ENCODE measurements around the gene SPATA3. TPM values are rescaled to one million over a fixed set of nuclear protein-coding genes. Genes with fewer than 3 reads are reported as not detected.
A peak's percentile ranks its signal among the peaks of the same experiment; 100 is the strongest.
"Not testable (repeated sequence)": the region's sequence is repeated elsewhere in the genome, so short reads cannot be mapped to it uniquely, and the experiment has no call there.

The SPATA3 gene
- total RNA-seq, 1 experiment from 2014 or later: not detected

DNA sequence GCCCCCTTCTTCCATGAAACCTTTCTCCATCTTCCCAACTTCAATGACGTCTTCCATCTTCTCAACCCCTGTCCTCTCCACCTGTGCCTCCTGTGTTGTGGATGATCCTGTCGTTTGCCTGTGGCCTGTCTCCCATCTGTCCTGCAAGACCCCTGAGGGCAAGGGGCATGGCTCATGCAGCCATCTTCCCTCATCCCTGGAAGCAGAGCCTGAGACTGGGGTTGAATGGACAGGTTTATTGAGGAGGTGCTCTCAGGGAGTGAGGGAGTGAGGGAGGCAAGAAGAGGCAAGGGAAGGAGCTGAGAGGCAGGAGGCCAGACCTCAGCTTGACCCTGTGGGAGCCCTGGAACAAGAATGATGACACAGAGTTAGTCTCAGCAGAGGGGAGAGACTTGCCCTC lies 7.3 kb downstream of the SPATA3 start:
- no TSS peak for BruUV-seq (replicated peaks)
- peaks cover 9% of the 10 kb centered on the region for H3K9me3 Mint-ChIP-seq (ENCODE audit: low read depth, unreplicated experiment)
- H3K27me3 Mint-ChIP-seq (ENCODE audit: unreplicated experiment): peaks cover 92% of the 10 kb centered on the region
- DNase-seq: no peak
- no peak overlapping the region for H3K4me3 Mint-ChIP-seq (ENCODE audit: low read depth, unreplicated experiment)
- TF ChIP-seq, protein P1, sequence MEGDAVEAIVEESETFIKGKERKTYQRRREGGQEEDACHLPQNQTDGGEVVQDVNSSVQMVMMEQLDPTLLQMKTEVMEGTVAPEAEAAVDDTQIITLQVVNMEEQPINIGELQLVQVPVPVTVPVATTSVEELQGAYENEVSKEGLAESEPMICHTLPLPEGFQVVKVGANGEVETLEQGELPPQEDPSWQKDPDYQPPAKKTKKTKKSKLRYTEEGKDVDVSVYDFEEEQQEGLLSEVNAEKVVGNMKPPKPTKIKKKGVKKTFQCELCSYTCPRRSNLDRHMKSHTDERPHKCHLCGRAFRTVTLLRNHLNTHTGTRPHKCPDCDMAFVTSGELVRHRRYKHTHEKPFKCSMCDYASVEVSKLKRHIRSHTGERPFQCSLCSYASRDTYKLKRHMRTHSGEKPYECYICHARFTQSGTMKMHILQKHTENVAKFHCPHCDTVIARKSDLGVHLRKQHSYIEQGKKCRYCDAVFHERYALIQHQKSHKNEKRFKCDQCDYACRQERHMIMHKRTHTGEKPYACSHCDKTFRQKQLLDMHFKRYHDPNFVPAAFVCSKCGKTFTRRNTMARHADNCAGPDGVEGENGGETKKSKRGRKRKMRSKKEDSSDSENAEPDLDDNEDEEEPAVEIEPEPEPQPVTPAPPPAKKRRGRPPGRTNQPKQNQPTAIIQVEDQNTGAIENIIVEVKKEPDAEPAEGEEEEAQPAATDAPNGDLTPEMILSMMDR (IDR thresholded peaks at IDR 0.05; ENCODE audit: unreplicated experiment): no peak
- H3K27ac Mint-ChIP-seq (ENCODE audit: unreplicated experiment): no peak overlapping the region
- H3K36me3 Mint-ChIP-seq (ENCODE audit: insufficient read depth, unreplicated experiment): no peaks in the 10 kb centered on the region
- CTCF ChIA-PET: no interaction called here
- intact Hi-C loops (cut with micrococcal nuclease; ENCODE audit: unreplicated experiment): no loop called here
- peaks cover 11% of the 10 kb centered on the region for H3K4me1 Mint-ChIP-seq (ENCODE audit: low read depth, unreplicated experiment)

GRCh38 chr2:231004930-231005329 lies 9.0 kb downstream of the SPATA3 start:
- DNase-seq; H3K9me3 Mint-ChIP-seq (ENCODE audit: low read depth, unreplicated experiment); intact Hi-C loops (cut with micrococcal nuclease; ENCODE audit: unreplicated experiment); BruUV-seq (replicated peaks); CTCF ChIA-PET; H3K4me3 Mint-ChIP-seq (ENCODE audit: low read depth, unreplicated experiment); H3K36me3 Mint-ChIP-seq (ENCODE audit: insufficient read depth, unreplicated experiment): not testable (repeated sequence)
- peak overlapping the region; percentile 13 for H3K27ac Mint-ChIP-seq (ENCODE audit: unreplicated experiment)
- peaks cover 92% of the 10 kb centered on the region for H3K27me3 Mint-ChIP-seq (ENCODE audit: unreplicated experiment)
- peaks cover 11% of the 10 kb centered on the region for H3K4me1 Mint-ChIP-seq (ENCODE audit: low read depth, unreplicated experiment)

DNA sequence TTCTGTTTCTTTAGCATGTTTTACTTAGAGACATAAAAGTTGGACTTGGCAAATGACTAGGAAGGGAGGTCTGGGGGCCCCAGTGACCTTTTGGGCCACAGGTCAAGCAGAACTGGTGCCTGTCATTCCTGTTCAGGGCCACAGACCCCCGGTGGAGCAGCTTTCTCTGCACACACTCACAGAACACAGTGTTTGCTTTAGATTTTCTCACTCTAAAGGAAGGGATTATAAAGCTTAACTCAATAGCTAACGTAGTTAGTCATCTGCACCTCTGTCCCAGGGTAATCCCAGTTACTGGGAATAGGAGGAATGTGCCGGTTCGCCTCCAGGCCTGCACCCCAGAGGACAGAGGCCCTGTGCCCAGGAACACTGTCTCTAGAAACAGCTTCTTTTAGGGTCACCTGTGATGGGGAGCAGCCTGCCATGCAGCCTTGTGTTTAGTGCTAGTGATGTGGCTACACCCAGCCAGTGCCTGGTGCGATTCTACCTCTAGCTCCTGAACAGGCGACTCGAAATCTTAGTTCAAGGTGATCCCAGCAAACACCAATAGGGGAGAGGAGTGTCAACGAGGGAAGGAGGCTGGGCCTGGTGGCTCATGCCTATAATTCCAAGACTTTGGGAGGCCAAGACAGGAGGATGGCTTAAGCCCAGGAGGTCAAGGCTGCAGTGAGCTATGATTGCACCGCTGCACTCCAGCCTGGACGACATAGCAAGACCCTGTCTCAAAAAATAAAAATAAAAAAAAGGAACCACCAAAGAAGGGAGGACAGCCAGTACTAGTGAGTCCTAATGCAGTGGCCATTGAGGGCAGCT lies 11.6 kb downstream of the SPATA3 start:
- Mint-ChIP-seq H3K9me3 (ENCODE audit: low read depth, unreplicated experiment) (peaks cover 9% of the 10 kb centered on the region), H3K27ac (ENCODE audit: unreplicated experiment) (no peak overlapping the region), H3K36me3 (ENCODE audit: insufficient read depth, unreplicated experiment) (no peaks in the 10 kb centered on the region), H3K27me3 (ENCODE audit: unreplicated experiment) (peaks cover 91% of the 10 kb centered on the region), H3K4me3 (ENCODE audit: low read depth, unreplicated experiment) (no peak overlapping the region), H3K4me1 (ENCODE audit: low read depth, unreplicated experiment) (no peaks in the 10 kb centered on the region)
- no TSS peak for BruUV-seq (replicated peaks)
- intact Hi-C loops (cut with micrococcal nuclease; ENCODE audit: unreplicated experiment): no loop called here
- TF ChIP-seq, protein P1 (IDR thresholded peaks at IDR 0.05; ENCODE audit: unreplicated experiment): no peak
- DNase-seq: no peak
- CTCF ChIA-PET: no interaction called here

DNA sequence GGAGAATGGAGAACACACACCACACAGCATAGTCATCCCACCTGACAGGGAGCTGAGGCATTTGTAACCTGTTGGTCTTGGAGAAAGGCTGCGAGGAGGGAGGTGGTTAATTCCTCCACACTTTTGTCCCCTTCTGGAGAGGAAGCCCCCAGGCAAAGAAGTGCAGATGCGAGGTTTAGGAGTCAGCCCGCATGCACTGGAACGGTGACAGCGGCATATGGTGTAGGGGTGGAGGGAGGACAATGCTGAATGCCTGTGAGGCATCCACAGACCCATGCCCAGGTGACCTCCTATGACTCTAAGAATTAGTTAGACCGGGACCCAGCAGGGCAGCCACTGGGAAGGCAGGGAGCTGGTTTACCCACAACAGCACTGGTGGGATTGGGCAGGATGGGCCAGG lies 12.2 kb downstream of the SPATA3 start:
- intact Hi-C loops (cut with micrococcal nuclease; ENCODE audit: unreplicated experiment): no loop called here
- no TSS peak for BruUV-seq (replicated peaks)

More for the DNA sequence above, 12.2 kb downstream of the SPATA3 start:
- Mint-ChIP-seq H3K4me3 (ENCODE audit: low read depth, unreplicated experiment) (no peak overlapping the region), H3K4me1 (ENCODE audit: low read depth, unreplicated experiment) (no peaks in the 10 kb centered on the region), H3K9me3 (ENCODE audit: low read depth, unreplicated experiment) (peaks cover 9% of the 10 kb centered on the region), H3K27ac (ENCODE audit: unreplicated experiment) (no peak overlapping the region), H3K27me3 (ENCODE audit: unreplicated experiment) (peaks cover 91% of the 10 kb centered on the region), H3K36me3 (ENCODE audit: insufficient read depth, unreplicated experiment) (no peaks in the 10 kb centered on the region)
- CTCF ChIA-PET: no interaction called here
- no peak for DNase-seq
- TF ChIP-seq, protein P1 (IDR thresholded peaks at IDR 0.05; ENCODE audit: unreplicated experiment): no peak

Measured in Calu3 (cell line).